ENCODE results near the gene COQ2. TPM values are rescaled to one million over a fixed set of nuclear protein-coding genes. Genes with fewer than 3 reads are reported as not detected.
"Not testable (repeated sequence)": the region's sequence is repeated elsewhere in the genome, so short reads cannot be mapped to it uniquely, and the experiment has no call there.

Gene COQ2
- total RNA-seq, 1 donor from 2014 or later: 9.4 TPM

GRCh38 chr4:83290059-83290774, 5.6 kb upstream of the COQ2 start:
- DNase-seq (ENCODE audit: low spot score); ATAC-seq; intact Hi-C loops (cut with DNase I): not testable (repeated sequence)

- ATAC-seq; intact Hi-C loops (cut with DNase I); DNase-seq (ENCODE audit: low spot score): not testable (repeated sequence)
These were observed 3.8 kb upstream of the COQ2 start for GRCh38 chr4:83288381-83288780.

- peak; percentile 67 for ATAC-seq
- intact Hi-C loops (cut with DNase I): no loop called here
- DNase-seq (ENCODE audit: low spot score): no peak
These were observed 433 bp upstream of the COQ2 start for GRCh38 chr4:83285055-83285407.

GRCh38 chr4:83283181-83283580, 1.4 kb downstream of the COQ2 start:
- intact Hi-C loops (cut with DNase I): no loop called here
- ATAC-seq: no peak
- no peak for DNase-seq (ENCODE audit: low spot score)

- DNase-seq (ENCODE audit: low spot score): no peak
These were observed 2.5 kb downstream of the COQ2 start for GRCh38 chr4:83282049-83282535.

GRCh38 chr4:83281307-83281706, 3.3 kb downstream of the COQ2 start:
- intact Hi-C loops (cut with DNase I): no loop called here
- ATAC-seq (no peak), DNase-seq (ENCODE audit: low spot score) (no peak)

More at GRCh38 chr4:83282049-83282535, 2.5 kb downstream of the COQ2 start:
- intact Hi-C loops (cut with DNase I): no loop called here
- no peak for ATAC-seq

- ATAC-seq: no peak
- DNase-seq (ENCODE audit: low spot score): no peak
- intact Hi-C loops (cut with DNase I): loop anchor here (10.0 kb wide), 1 partner anchor 202 kb away; no protein-coding TSS in a partner anchor
These were observed 8.1 kb downstream of the COQ2 start for GRCh38 chr4:83276299-83277040.

- not testable (repeated sequence) for ATAC-seq; DNase-seq (ENCODE audit: low spot score)
- intact Hi-C loops (cut with DNase I): loop anchor here (10.0 kb wide), 1 partner anchor 199 kb away; no protein-coding TSS in a partner anchor
These were observed 10.7 kb downstream of the COQ2 start for GRCh38 chr4:83273926-83274325.

GRCh38 chr4:83272900-83273299, 11.7 kb downstream of the COQ2 start:
- ATAC-seq (no peak), DNase-seq (ENCODE audit: low spot score) (no peak)
- intact Hi-C loops (cut with DNase I): loop anchor here (10.0 kb wide), 1 partner anchor 198 kb away; no protein-coding TSS in a partner anchor

GRCh38 chr4:83269256-83269655, 15.3 kb downstream of the COQ2 start:
- DNase-seq (ENCODE audit: low spot score): no peak
- intact Hi-C loops (cut with DNase I): loop anchor here (10.0 kb wide), 1 partner anchor 804 kb away; no protein-coding TSS in a partner anchor
- no peak for ATAC-seq

GRCh38 chr4:83268491-83268890, 16.1 kb downstream of the COQ2 start:
- no peak for ATAC-seq
- DNase-seq (ENCODE audit: low spot score): no peak
- intact Hi-C loops (cut with DNase I): loop anchor here (10.0 kb wide), 1 partner anchor 804 kb away; no protein-coding TSS in a partner anchor

- intact Hi-C loops (cut with DNase I): loop anchor here (10.0 kb wide), 1 partner anchor 803 kb away; no protein-coding TSS in a partner anchor
- no peak for ATAC-seq
- no peak for DNase-seq (ENCODE audit: low spot score)
These were observed 16.6 kb downstream of the COQ2 start for GRCh38 chr4:83267830-83268475.

- ATAC-seq: peak; percentile 98
- peak; percentile 67 for DNase-seq (ENCODE audit: low spot score)
These were observed 17.3 kb downstream of the COQ2 start for GRCh38 chr4:83267121-83267829.

GRCh38 chr4:83266689-83267088, 17.9 kb downstream of the COQ2 start:
- intact Hi-C loops (cut with DNase I): loop anchor here (10.0 kb wide), 1 partner anchor 802 kb away; no protein-coding TSS in a partner anchor
- no peak for ATAC-seq
- DNase-seq (ENCODE audit: low spot score): no peak

More at GRCh38 chr4:83267121-83267829, 17.3 kb downstream of the COQ2 start:
- intact Hi-C loops (cut with DNase I): loop anchor here (10.0 kb wide), 1 partner anchor 802 kb away; no protein-coding TSS in a partner anchor

GRCh38 chr4:83263106-83263505, 21.5 kb downstream of the COQ2 start:
- DNase-seq (ENCODE audit: low spot score) (no peak), ATAC-seq (no peak)
- intact Hi-C loops (cut with DNase I): loop anchor here (10.0 kb wide), 1 partner anchor 798 kb away; no protein-coding TSS in a partner anchor

- DNase-seq (ENCODE audit: low spot score) (no peak), ATAC-seq (no peak)
- intact Hi-C loops (cut with DNase I): loop anchor here (10.0 kb wide), 1 partner anchor 798 kb away; no protein-coding TSS in a partner anchor
These were observed 21.9 kb downstream of the COQ2 start for GRCh38 chr4:83262682-83263081.

- intact Hi-C loops (cut with DNase I): loop anchor here (10.0 kb wide), 1 partner anchor 797 kb away; no protein-coding TSS in a partner anchor
- DNase-seq (ENCODE audit: low spot score) (no peak), ATAC-seq (no peak)
These were observed 23.3 kb downstream of the COQ2 start for GRCh38 chr4:83261307-83261706.

- intact Hi-C loops (cut with DNase I): no loop called here
- ATAC-seq (no peak), DNase-seq (ENCODE audit: low spot score) (no peak)
These were observed 25.0 kb downstream of the COQ2 start for GRCh38 chr4:83259586-83259985.

All from sciatic nerve (tissue), 2 donors.